Stimulated activated CD4-positive, alpha-beta T cell treated with anti-CD3 and anti-CD28 coated beads, Interleukin-1b, Interleukin-23, amount 100 ng/mL, for 1 hour (primary cell): ENCODE data around the gene KCNMB2.

Source experiments
- DNase-seq, 2 donors: peaks; one replicate each; pipeline ENCODE4 v3.0.0-alpha.2; 2020; ENCODE audit warnings: low read depth in 2 of 2

KCNMB2 gene

DNA sequence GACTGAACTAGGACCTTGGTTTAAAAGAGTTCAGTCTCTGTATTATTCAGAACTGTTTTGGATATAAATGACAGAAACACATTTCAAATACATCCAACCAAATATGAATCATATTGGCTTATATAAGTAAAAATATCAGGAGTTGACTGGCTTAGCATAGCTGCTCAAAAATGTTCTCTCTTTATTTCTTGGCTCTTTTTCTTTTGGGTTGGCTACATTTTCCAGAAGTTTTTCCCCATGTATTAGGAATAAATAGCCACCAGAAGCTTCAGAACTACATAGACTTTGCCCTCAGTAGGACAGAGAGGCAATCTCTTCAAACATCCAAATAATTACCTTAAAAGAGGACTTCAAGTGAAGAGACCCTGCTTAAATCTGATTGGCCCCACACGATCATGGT lies 32.7 kb downstream of the KCNMB2 start:
- no peak for DNase-seq

DNA sequence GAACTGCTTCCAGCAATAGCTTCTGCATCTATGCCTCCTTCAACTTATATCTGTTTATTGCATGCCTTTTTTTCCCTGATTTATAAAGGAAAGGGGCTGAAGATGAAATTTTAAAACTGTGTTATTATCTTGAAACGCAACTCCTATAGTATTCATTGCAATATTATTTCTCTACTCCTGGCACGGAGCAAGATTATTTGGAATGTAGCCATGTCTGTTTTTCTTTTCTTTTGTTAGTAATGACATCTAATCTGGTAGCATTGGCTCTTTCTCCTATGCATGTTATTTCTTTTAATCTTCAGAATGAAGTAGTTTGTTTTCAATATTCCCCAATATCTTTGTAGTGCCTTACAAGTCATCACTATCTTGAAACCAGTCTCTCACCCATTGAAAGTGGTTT lies 33.6 kb downstream of the KCNMB2 start:
- DNase-seq: no peak

DNA sequence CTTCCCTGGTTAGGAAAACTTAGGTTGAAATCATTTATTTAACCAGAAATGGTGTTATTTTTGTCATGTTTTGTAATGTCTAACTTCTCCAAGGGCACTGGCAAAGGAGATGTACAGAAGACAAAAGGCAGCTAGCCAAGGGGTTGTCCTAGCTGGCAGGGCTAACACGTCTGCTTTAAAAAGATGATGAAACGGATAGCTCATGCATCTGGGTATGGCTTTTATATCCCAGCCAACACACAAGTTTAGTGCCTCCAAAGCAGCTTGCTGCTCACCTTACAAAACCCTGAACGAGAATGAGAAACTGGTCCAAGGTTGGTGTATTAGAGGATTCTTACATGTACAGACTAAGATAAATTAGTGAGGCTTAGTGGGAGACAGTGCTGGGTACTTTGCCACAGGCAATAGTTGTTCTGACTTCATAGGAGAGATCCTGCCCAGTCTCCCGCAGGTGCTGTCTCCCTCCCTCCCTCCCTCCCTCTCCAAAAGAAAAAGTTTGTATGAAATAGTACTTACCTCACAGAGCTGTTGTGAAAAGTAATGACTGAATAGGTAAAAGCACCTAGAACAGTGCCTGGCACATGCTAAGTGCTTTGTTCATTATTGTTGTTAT lies 47.8 kb downstream of the KCNMB2 start:
- DNase-seq: no peak

DNA sequence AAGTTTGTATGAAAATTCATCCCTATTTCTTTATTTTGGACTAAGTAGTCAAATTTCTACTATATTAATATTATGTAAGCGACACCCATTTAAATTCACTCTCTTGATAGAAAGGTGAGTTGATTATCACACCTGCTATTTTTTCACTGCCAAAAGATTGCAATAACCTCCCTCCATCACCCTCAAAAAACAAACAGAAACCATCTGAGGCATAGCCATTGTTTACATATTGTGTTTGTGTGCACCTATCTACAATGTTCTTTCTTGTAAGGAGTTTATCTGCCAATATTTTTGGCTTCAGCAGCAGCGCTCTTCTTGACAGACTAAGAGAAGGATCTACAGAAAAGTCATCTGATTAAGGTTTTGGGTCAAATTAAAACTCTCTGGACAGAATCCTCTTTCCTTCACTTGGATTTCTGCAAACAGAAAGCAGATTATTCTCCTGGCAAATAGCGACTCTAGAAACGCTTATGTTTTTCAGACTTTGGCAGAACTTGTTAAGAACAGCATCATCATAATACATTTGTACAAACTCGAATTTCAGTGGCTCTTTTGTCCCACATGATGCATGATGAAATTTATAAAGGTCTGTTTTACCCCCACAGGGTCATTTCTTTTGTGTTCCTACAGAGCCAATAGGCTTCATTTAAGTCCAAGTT lies 48.6 kb downstream of the KCNMB2 start:
- DNase-seq: no peak

DNA sequence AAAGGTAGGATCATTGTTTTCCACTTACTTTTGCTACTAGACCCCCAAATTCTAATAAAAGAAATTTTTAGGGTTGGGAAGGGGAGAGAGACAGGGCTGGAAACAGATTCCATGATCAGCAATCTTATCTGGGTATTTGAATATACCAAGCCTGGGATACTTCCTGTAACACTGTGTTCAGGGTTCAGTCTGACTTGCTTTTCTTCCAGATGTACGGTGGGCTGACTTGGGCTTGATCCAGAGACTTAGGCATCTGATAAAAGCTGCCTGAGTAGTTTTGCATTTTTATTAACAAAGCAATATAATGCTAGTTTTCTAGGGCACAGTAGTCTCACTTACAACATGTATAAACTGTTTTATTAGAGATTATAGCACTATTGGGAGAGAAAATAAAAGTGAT lies 49.2 kb downstream of the KCNMB2 start:
- DNase-seq: no peak

DNA sequence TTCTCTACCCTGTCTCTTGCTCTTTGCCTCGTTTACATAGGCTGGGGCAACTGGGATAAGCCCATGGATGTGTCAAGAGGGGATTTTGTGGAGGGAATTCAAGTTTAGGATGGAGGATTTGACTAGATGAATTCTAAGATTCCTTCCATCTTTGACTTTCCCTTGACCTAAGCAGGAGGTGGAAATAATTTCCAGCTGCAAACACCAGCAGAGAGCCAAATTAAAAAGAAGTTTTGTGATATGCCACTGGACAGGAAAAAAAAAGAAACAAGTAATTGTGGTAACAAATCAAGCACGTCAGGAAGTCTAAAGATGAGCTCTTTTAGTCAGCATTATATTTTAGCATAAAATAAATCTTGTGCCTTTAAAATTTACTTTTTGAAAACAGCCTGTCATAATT lies 49.8 kb downstream of the KCNMB2 start:
- no peak for DNase-seq

DNA sequence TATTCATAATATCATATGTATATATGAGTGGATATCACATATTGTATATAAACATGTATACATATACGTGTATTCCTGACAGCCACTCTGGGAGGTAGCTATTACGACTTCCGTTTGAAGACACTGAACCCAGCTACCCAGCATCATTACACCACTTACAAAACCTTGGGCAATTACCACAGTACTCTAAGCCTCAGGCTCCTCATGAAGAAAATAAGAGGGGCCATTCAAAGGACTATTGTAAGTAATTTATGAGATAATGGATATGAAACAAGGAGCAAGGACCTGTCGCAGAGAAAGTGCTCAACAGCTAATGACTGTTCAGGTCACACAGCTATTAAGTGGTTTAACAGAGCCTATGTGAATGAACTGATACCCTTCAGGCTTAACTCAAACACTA lies 52.4 kb downstream of the KCNMB2 start:
- DNase-seq: no peak

DNA sequence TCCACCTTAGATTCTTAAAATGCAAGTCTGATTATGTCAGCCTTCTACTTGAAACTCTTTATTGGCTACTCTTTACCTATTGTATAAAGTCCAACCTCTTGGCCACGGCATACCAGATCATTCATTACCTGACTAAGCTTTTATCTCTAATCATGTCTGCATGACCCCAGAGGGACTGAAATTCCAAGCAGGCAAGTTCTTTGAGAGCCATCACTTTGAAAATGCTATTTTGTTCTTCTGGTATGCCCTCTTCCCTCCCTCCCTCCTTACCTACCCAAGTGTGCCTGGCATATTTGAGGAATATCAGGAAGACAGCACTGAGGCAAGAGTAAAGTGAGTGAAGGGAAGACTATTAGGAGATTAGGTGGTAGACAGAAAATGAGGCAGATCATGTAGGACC lies 57.5 kb downstream of the KCNMB2 start:
- no peak for DNase-seq

DNA sequence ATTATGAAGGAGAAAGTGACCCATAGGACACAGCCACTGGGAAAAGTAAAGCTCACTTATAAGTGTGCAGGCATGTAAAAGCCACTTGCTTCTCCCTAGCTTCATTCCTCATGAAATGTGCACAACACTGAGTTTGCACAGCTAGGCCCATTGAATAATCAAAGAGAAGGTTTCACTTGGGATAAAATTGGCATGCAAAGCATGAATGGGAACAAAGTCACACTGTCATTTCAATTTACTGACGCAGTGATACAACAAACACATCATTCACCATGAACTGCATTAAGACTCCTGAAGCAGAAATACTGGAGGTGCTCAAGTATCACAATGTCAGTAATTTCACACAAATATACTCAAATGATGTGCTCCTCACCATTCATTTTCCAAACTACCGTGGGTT lies 61.1 kb downstream of the KCNMB2 start:
- DNase-seq: no peak

DNA sequence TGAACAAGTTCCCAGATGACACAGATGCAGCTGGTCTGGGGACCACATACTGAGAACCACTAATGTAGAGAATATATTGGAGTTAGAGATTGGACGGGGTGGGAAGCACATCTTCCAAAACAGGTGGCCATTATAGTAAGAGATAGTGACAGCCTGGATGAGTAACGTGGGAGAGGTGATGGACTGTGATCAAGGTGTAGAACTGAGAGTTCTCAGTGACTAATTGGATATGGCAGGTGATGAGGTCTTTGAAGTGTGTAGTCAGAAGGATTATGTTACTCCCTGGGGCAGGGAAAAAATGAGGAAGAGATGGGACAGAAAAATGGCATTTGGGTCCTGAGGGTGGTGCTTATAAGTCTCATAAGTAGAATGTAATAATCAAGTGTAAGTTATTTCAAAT lies 66.6 kb downstream of the KCNMB2 start:
- no peak for DNase-seq

DNA sequence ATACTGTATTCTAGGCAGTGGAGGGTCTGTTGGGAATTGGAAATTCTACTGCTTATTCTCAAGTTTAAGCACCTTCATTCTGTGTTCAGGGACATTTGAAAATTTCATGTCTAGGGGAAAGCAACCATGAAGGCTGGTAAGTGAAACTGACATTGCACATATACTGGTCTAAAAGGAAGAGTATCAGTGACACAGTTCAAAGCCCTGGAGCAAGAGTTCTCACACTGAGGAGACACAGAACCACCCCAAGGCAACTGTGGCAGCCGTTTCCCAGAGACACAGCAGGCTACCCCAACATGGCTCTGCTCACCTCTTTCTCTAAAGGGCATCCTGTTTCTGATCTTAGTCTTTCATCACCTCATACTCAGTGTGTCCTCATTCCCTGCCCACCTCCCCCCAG lies 67.5 kb downstream of the KCNMB2 start:
- DNase-seq: no peak

DNA sequence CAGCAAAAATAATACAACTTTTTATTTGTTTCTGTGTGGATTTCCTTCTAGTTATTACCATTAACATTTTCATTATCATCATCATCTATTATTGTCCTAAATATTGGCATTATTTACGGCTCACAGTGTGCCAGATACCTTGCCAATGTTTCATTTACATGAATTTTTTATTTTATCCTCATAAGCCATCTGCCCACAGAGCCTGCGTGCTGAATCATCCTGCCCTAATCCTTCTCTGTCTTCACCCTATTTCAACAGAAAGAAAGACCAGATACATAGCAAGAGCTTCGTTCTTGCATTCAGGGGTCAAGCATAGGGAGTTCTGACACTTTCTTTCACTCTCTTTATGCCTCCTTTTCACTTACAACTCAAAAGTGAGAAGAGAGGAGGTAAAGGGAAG lies 82.0 kb downstream of the KCNMB2 start:
- no peak for DNase-seq

DNA sequence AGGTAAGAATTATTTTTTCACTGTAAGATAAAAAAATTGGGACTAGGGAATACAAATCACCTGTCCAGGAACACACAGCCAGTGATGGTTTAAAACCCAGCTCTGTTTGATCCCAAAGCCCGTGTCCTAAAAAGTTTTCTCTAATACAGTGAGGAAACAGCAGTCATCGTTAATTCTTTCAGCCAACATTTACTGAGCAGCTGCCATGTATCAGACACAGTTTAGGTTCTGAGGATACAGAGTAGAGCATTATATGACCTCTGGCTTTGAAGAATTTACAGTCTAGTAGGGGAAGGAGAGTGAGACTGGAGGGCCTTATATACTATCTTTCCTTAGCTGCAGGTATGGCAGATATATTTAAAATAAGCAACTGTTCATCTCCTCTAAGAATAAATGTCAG lies 82.7 kb downstream of the KCNMB2 start:
- DNase-seq: no peak

DNA sequence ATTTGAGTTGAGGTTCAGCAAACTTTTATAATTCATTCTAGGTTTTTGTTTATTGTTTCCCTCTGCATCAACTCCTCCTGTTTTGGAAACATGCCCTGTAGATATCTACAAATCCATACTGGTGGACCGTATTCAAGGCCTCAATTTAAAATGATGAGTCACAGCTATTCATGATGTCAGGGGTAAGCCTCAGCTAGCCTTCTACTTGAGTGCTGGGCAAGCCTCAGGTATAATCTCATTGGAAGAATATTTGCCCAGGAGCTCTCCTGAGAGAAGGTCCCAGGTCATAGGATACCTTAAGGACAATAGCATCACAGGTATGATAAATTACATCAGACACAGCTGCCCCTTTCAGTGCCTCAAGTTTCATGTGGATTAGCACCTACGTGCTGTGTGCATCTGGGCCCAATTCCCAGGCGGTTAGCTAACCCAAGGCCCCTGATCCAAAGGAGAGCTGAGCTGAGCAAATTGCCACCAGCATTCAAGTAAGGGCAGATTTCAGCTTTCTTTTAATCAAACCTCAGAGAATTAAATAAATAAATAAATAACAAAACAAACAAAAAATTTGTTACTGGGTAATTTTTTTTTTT lies 87.5 kb downstream of the KCNMB2 start:
- DNase-seq: no peak

DNA sequence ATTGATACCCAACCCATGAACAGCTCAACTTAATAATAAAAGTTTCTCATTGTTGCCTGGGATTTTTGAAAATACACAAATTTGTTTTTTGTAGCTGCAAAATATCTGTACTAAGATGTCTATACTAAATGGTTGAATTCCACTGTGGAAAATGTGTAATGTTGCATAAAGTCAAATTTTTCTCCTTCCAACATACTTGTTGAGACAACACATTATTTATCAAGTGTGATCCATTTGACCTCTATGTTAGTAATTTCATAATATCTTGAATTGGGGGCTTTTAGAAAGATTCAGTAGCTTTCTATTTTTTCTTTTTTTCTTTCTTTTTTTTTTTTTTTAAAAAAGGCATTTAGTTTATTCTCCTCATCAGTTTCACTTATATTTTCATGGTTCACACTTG lies 88.0 kb downstream of the KCNMB2 start:
- DNase-seq: no peak

DNA sequence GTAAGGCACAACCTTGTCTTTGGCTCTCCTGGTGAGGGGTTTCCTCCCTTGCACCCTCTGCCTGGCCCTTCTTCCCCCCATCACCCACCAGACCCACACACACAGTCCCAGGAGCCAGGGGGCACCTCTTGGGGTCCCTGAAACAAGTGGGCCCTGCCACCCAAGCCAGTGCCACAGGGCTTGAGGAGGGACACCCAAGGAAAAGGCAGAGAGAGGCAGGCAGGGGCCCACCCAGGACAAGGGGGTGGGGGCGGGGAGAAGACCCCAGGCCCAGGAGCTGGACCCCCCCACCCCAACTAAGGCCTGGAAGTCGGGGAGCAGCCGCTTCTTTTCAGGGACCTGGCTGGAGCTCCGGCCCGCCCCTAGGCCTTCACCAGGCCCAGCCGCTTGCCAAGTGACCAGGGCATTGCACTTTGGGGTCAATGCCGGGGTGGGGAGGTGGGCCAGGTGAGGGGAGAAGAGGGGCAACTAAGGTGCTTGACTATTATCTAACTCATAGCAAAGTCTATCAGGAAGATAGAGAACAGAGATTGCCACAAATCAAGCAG lies 88.9 kb downstream of the KCNMB2 start:
- no peak for DNase-seq

DNA sequence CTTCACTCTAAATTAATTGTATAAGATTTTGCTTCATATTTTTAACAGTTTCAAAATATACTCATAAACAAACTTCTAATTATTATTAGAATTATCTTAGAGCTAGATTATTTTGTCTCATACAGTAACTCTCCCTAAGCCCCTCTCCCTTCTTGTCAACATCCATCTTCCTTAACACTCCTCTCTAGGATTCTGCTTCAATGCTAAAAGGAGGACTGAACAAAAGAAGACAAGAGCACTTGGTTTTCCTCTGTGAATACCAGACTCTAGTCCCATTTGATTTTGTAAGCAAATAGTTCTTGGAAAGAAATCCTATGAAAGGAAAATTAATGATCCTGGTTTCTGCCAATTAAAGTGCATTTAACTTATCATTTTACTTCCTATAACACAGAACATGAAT lies 91.8 kb downstream of the KCNMB2 start:
- no peak for DNase-seq

DNA sequence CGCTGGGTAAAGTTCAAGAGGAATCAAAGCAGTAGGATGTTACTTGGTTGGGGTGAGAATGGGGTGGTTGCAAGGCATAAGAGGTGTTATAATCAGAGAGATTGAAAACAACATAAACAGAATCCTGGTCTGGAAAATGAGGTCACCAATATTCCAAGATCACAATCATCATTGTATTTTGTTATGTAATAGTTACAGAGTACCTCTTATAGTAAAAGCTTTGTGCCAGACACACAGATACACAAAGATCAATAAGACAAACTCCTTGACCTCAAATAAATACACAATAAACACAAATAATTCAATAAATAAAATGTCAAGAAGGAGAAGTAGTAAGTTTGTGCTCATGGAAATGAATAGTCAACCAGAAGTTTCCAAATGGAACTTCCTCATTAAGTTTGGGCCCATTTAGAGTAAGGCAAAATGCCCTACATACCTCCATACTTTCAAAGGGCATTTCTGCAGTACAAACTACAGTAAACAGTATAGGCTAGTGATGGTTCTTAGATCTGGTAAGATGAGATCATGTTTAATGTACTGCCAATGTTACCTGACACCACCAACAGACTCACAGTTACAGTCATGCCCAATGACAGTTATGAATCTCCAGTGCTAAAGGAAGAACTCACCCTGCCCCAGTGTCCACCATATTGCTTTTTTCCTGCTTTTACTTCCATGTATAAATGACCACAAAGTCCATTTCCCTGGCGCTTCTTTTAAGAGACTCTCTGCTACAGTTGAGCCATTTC lies 93.4 kb downstream of the KCNMB2 start:
- no peak for DNase-seq

DNA sequence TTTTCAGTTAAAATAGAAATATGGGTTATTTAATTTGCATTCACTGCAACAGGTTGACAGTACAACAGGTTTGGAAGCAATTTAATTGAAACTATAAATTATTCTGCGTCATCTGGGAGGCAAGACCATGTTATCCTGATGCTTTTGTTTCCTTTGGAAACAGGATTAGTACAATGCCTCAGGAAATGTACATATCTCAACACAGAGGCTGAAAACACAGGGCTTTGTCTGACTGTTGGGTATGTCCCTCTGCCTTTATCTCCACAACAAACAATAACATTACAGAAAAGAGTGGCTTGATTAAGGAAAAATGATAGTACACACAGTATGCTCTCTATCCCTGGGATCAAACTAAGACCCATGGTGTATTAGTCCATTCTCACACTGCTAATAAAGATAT lies 95.7 kb downstream of the KCNMB2 start:
- no peak for DNase-seq

DNA sequence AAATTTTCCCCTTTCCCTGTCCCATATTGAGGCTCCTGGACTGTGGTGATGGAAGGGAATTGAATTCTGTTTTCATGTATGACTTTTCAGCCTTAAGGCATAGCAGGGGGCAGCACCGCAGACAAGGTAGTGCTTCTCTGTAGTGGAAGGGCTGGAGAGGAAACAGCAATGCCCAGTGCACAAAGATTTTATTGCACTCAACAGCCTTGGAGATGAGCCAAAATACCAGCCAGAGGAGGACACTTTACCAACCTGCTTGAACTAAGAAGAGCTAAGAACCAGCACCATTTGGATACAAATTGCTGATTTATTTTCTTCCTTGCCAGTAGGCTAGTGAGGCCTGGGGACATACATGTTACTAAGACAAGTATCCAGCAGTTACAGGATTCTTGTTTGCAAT lies 98.7 kb downstream of the KCNMB2 start:
- DNase-seq: no peak

DNA sequence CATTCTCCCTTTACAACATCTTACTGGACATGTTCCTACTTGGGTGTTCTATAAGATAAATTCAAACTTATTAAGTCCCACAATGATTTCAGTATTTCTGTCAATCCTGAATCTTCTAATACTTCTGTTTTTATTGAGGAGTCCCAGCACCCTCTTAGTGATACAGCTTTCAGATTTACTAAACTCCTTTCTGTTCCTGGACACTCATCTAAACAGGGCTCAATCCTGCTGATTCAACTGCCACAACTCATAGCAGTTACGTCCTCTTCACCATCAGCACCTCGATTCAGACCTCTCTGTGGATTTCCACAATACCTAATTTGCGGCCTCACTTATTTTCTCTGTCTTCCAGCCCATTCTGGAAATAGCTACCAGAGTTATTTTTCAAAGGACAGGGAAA lies 101.6 kb downstream of the KCNMB2 start:
- DNase-seq: no peak

DNA sequence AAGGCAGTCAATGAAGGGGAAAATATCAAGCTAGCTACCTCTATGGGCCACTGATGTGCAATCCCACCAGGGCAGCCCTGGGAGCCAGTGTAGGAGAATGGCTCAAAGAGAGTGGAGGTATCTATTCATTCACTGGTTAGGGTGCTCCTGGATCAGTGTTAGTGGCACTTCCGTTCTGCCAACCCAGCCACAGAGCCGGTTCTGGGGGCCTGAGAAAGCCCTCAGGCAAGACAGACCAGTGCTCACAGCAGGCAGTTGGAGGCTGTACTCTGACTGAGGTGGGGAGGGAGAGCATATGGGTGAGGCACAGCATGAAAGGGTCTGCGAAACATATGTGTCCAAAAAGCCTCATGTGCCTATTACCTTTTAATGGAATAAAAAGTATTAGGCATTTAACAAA lies 109.3 kb downstream of the KCNMB2 start:
- no peak for DNase-seq
